ENCODE results near the gene EFNB3.

Gene EFNB3, protein sequence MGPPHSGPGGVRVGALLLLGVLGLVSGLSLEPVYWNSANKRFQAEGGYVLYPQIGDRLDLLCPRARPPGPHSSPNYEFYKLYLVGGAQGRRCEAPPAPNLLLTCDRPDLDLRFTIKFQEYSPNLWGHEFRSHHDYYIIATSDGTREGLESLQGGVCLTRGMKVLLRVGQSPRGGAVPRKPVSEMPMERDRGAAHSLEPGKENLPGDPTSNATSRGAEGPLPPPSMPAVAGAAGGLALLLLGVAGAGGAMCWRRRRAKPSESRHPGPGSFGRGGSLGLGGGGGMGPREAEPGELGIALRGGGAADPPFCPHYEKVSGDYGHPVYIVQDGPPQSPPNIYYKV

DNA sequence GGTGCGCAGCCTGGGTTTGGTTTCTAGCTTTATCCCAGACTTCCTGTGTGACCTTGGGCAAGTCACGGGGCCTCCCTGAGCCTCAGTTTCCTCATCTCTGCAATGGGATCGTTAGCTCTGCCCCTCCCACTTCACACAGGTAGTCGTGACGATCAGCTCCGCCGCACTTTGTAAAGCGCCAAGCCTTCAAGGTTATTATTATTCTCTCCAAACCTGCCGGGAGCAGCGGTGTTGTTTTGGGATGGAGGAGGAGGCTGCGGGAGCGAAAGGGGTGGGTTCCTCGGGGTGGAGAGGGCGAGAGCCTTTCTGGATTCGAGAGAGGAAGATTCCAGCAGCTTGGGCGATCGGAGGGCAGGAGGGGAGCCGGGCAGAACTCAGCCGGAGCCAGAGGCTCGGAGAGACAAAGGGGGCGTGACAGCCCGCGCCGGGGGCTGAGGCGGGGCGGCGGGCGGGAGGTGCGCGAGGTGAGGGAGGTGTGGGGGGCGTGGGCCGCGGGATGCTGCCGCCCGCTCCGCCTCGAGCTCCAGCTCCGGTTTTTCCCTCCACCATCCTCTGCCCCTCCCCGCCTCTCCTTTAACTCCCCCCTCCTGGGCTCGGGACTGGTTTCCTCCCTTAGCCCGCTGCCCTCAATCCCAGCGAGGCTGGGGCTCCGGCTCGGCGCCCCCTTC, at the start of gene EFNB3:
TSS of gene EFNB3 (plus strand) at position 602 of the 668 bp plus-strand sequence. CDS start 397 bp downstream, outside the sequence.
- no peak for DNase-seq

DNA sequence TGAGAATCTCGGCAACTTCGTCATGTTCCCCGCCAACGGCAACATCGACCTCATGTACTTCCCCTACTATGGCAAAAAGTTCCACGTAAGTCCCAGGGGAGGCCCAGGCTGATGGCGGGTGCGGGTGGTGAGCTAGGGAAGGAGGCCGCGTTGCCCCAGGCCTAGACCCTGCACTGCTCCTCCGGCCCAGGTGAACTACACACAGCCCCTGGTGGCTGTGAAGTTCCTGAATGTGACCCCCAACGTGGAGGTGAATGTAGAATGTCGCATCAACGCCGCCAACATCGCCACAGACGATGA, 49.5 kb upstream of the EFNB3 start:
- DNase-seq: no peak

DNA sequence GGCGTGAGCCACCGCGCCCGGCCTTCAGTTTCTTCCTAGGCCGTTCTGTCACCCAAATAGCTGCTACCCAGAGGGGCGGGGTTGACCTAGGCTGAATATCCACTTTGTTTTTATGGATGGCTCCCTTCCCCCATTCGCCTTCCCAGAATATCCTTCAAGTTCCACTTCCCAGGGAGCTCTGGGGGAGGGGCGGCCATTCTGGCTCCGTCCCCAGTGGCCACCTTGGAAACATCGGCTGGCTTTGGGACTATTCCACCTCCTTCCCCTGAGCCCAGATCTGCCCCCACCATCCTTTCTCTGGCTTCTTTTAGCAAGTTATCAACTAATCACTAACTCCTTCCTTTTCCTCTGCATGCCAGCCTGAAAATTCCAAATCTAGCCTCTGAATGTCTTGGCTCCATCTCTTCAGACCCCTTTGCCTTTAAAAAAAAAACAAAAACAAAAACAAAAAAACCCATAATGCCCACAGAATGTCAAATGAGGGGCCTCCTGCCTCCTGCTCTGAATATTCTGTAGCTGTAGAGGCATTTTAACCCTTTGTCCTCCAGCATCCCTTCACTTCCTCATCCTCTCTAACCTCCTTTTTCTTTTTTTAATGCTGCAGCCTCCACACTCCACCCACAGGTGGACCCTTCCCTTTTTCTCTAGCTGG, 47.9 kb upstream of the EFNB3 start:
- DNase-seq: peak; percentile 17

DNA sequence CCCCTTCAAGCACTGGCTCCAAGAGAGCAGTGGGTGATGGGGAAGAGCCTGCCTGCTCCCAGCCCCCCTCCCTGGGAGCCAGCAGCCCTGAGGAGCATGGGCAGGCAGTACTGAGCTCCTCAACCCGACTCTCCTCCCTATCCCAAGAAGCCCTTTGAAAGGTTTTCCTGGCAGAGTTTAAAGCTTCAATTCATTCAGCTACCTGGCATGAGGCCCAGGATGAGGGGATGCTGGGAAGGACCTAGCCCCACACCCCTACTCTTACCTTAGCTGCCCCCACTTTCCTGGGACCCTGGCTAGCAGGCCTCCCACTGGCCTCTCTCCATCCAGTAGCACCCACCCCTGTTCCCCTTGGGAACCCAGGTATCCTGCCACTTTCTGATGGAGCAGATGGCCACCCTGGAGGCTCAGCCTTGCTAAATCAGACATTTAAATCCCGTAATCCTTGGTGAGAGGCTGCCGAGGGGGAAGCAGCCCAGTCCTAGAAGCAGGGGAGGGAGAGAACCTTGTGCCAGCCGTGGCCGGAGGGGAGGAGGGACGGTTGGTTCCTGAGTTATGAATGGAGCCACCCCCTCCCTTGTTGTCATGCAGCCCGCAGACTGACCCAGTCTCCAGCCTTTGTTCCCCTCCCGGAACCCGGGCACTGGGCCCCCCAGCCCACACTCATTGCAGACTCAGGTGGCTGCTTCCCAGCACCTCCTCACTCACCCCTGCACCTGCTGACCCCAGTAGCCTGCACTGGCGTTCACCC, 37.2 kb upstream of the EFNB3 start:
- no peak for DNase-seq

DNA sequence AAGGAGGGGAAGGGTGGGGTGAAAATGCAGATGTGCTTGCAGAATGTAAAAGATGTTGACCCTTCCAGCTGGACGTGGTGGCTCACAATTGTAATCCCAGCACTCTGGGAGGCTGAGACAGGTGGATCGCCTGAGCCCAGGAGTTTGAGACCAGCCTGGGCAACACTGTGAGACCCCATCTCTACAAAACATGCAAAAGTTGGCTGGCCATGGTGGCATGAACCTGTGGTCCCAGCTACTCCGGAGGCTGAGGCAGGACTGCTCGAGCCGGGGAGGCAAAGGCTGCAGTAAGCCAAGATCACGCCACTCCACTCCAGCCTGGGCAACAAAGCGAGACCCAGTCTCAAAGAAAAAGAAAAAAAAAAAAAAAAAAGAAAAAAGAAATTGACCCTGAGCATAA, 36.5 kb upstream of the EFNB3 start:
- no peak for DNase-seq

DNA sequence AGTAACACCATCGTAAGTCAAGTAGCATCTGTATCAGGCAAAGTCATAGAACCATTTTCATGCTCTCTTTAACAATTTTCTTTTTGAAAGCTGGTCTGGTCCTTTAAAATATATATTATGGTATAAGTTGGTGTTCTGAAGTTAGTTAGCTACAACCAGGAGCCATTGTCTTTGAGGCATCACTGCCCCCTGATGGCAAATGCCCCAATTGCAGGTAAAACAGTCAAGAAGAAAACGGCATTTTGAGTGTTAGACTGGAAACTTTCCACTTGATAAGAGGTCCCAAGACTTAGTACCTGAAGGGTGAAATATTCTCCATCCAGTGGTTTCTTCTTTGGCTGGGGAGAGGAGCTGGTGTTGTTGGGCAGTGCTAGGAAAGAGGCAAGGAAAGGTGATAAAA, 31.8 kb upstream of the EFNB3 start:
- no peak for DNase-seq

DNA sequence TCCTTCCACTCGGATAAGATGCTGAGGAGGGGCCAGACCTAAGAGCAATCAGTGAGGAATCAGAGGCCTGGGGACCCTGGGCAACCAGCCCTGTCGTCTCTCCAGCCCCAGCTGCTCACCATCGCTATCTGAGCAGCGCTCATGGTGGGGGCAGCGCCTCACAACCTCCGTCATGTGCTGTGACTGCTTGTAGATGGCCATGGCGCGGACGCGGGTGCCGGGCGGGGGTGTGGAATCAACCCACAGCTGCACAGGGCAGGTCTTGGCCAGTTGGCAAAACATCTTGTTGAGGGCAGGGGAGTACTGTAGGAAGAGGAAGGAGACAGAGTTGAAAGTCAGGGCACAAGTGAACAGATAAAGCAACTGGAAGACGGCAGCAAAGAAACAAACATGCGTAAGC, 30.1 kb upstream of the EFNB3 start:
- DNase-seq: no peak

DNA sequence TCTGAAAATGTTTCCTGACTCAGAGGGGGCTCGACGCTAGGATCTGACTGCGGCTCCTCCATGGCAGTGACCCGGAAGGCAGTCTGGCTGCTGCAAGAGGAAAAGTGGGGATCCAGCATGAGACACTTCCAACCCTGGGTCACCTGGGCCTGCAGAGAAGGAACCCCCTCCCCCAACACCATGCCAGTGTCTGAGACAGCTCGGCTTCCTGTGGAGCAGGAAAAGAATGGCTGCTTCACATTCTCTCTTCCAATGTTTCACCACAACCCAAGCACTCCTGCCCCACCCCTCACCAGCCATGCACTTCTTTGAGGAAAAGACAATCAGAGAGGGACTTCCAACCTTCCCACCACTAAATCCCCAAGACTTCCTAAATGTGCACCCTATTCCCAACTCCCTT, 28.5 kb upstream of the EFNB3 start:
- no peak for DNase-seq

DNA sequence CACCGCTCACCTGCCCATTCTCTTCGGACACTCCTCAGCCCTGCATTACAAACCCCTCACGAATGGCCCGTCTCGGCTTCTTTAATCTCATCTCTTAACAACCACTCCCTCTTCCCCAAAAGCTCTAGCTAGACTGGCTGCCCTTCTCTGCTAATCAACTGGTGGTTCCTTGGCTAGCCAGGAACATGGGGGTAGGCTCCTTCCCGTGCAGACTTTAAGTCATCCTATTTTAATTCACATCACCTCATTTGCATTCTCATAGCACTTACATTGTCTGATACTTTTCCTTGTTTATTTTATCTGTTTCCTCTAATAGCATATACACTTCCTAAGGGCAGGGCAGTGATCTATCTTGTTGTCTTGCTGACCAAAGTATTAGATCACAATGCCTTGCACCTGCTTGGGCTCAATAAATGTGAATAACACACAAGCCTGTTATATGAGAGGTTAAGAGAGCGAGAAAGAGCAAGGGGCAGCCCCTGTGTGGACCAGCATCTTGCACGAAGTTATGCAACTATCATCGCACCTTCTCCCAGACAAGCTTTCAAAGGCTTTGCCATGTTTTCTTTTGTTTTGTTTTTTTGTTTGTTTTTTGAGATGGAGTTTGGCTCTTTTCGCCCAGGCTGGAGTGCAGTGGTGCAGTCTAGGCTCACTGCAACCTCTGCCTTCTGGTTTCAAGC, 27.5 kb upstream of the EFNB3 start:
- DNase-seq: no peak

DNA sequence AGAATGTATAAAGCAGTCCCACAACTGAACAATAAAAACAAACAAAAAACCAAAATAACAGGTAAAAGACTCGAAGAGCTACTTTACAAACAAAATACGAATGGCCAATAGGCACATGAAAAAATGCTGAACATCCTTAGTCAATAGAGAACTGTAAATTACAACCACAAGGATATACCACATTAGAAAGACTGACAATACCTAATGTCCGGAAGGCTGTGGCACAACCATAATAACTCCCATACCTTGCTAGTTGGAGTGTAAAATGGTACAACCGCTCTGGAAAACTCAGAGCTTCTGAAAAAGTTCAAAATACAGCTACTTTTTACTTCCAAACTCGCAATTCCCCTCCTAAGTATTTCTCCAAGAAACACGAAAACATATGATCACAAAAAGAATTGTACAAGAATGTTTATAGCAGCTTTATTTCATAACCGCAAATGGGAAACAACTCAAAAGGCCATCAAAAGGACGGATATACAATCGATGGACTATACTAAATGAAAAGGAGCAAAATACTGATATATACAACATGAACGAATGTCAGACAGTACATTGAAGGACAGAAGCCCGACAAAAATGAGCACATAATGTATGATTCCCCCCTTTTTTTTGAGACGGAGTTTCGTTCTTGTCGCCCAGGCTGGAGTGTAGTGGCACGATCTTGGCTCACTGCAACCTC, 20.0 kb upstream of the EFNB3 start:
- no peak for DNase-seq

DNA sequence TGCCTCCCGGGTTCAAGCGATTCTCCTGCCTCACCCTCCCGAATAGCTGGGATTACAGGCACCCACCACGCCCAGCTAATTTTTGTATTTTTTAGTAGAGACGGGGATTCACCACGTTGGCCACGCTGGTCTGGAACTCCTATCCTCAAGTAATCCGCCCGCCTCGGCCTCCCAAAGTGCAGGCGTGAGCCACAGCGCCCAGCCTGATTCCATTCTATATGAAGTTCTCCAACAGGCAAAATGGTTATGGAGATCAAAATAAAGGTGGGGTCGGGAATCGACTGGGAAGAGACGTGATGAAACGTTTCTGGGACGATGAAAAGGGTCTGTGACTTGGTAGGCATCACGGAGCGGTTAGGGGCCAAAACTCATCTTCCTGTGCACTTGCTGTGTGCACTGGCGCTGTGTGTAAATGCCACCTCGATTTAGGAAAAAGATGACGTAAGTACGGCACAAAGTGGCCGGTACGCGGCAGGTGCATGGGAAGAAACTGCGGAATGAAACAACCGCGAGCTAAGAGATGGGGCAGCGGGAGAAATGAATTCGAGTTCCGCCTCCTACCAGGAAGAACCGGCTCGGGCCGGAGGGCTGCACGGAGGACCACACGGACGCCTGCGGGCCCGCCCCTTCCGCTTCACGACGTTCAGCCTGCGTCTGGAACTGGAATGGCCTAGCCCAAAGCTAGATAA, 19.3 kb upstream of the EFNB3 start:
- peak; percentile 86 for DNase-seq

DNA sequence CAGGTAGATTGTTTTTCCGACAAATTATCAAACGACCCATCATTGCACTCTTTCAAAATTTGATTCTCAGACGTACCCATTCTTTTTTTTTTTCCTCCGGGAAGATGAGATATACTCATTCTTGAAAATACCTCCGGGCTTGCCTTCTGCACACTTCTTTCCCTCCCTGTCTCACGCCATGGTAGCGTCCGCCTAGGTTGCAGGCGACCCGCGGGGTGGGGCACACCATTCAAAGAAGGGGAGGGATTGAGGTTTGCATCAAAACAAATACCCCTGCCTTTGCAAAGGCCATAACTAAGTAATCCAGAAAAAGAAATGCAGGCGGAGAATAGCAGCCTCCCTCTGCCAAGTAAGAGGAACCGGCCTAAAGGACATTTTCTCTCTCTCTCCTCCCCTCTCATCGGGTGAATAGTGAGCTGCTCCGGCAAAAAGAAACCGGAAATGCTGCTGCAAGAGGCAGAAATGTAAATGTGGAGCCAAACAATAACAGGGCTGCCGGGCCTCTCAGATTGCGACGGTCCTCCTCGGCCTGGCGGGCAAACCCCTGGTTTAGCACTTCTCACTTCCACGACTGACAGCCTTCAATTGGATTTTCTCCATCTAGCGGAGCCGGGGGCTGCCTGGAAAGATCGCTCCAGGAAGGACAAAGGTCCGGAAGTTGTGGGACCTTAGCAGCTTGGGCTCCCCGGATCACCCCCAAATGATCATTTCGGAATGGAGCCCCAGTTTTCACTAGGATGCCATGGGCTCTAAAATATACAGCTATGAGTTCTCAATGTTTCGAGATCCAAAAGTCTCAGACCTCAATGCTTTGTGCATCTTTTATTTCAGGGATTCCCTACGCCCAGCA, 18.6 kb upstream of the EFNB3 start:
- peak; percentile 71 for DNase-seq

DNA sequence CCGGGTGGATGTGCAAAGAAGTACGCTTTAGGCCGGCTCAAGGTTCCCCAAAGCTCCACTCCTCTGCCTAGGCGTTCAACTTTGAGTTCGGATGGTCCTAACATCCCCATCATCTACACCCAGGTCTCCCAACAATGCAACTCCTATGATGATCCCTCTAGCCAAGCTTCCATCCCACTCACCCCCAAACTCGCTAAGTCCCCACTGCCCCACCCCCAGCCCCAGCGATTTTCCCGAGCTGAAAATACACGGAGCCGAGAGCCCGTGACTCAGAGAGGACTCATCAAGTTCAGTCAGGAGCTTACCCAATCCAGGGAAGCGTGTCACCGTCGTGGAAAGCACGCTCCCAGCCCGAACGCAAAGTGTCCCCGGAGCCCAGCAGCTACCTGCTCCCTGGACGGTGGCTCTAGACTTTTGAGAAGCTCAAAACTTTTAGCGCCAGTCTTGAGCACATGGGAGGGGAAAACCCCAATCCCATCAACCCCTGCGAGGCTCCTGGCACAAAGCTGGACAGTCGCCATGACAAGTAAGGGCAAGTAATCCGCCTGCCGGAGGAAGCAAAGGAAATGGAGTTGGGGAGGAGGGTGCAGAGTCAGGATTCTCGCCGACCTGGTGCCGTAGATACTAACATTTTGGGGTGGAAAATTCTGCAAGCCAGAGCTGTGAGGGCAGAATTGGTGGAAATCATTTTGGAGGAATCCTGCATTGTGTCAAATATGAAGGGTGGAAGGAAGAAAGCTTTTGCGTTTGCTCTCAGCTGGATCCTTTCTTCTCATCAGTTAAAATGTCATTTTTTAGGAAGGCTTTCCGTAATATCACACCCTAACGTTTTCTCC, 17.7 kb upstream of the EFNB3 start, which contains the start of gene TP53:
TSS of gene TP53 (minus strand) at position 419 of the 836 bp plus-strand sequence. CDS start 10,896 bp downstream, outside the sequence.
- peak; percentile 80 for DNase-seq

DNA sequence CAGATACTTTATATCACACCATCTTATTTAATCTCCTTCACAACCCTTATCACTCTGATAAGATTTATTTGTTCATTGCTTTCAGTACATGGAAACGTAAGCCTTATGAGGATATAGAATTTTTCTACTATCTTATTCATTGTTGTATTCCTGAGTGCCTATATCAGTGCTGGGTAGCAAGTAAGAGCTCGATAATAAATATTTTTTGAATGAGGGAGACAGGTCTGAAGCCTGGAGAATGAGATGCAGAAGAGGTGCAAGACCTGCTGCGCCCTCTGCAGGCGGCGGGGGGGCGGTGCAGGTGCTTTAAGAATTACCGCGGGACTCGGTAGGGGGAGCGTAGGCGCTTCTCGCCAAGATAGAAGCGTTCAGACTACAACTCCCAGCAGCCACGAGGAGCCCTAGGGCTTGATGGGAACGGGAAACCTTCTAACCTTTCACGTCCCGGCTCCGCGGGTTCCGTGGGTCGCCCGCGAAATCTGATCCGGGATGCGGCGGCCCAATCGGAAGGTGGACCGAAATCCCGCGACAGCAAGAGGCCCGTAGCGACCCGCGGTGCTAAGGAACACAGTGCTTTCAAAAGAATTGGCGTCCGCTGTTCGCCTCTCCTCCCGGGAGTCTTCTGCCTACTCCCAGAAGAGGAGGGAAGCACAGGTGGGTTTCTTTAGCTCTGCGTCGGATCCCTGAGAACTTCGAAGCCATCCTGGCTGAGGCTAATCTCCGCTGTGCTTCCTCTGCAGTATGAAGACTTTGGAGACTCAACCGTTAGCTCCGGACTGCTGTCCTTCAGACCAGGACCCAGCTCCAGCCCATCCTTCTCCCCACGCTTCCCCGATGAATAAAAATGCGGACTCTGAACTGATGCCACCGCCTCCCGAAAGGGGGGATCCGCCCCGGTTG, 16.8 kb upstream of the EFNB3 start, which contains the start of gene WRAP53:
TSS of gene WRAP53 (plus strand) at position 570 of the 900 bp plus-strand sequence. CDS start at position 742, 172 bp downstream.
- peak; percentile 94 for DNase-seq

DNA sequence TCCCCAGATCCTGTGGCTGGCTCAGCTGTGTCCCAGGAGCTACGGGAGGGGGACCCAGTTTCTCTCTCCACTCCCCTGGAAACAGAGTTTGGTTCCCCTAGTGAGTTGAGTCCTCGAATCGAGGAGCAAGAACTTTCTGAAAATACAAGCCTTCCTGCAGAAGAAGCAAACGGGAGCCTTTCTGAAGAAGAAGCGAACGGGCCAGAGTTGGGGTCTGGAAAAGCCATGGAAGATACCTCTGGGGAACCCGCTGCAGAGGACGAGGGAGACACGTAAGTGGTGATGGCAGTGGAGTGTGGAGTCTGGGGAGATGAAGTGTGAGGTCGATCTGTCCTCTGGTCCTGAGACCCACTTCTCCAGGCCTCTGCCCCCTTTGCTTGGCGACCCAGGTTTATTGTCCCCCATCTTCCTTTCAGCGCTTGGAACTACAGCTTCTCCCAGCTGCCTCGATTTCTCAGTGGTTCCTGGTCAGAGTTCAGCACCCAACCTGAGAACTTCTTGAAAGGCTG, 16.1 kb upstream of the EFNB3 start:
- DNase-seq: no peak

DNA sequence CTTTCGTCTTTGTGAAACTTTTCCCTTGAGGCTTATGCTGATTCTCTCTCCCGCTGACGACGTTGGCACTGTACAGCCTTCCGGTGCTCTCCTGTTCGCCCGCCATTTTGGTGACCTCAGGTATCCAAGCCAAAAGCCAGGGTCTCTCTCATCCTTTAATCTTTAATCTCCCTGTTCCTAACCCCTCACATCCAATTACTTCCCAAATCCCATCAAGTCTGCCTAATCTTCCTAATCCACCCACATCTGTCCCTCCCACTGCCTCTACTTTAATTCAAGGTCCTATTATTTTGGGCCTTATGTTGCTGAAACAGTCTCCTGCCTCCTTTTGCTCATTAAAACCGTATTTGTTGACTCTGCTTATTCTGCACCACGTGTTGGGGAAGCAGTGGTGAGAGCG, 9.4 kb upstream of the EFNB3 start:
- no peak for DNase-seq

DNA sequence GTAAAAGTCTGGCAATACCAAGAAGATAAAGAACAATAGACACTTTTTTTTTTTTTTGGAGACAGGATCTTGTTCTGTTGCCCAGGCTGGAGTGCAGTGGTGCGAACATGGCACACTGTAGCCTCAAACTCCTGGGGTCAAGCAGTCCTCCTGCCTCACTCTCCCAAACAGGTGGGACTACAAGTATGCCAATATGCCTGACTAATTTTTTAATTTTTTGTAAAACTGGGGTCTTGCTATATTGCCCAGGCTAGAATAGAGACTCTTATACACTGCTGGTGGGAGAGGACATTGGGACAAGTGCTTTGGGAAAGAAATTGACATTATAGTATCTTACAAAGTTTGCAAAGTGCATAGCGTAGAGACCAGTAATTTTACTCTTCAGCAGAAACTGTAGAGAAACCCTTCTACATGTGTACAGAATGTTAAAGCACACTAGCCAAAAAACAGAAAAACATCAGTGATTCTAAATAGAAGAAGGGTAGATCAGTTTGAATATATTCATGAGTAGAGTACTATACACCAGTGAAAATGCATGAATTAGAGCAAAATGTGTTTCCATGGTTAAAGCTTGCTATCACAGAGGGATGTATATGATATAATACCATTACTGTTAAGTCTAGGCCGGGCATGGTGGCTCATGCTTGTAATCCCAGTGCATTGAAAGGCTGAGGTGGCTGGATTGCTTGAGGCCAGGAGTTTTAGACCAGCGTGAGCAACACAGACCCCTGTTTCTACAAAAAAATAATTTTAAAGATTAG, 7.0 kb upstream of the EFNB3 start:
- no peak for DNase-seq

Data from GDM1 (cell line).